Spleen (tissue), 11 donors: ENCODE results near the gene DNAAF1. TPM values are rescaled to one million over a fixed set of nuclear protein-coding genes. Genes with fewer than 3 reads are reported as not detected.
"Not testable (repeated sequence)": the region's sequence is repeated elsewhere in the genome, so short reads cannot be mapped to it uniquely, and the experiment has no call there.

ENCODE experiments used
- DNase-seq: peaks from one replicate; pipeline ENCODE4 v3.0.0-alpha.2; 2020
- H3K27ac ChIP-seq, 8 donors: fragments of 200-600 bp; sonication (generic) in 7 of 8; 1 replicate in 4 of 8; 2 replicates in 4 of 8; pipeline versions ENCODE4 v1.5.0 to v1.8.0; 2016 to 2021; ENCODE audit warnings: inconsistent platforms in 4 of 8, mild to moderate bottlenecking in 4 of 8, moderate library complexity in 1 of 8
- H3K27me3 ChIP-seq, 7 donors: fragments of 200-600 bp; sonication (generic) in 6 of 7; replicated peaks in 1 of 7; 1 replicate in 4 of 7; 2 replicates in 3 of 7; pipeline versions ENCODE4 v1.5.0 to v1.8.0; 2016 to 2021; ENCODE audit warnings: inconsistent platforms in 3 of 7, mild to moderate bottlenecking in 1 of 7
- H3K36me3 ChIP-seq, 6 donors: fragments of 200-600 bp; sonication (generic) in 5 of 6; 1 replicate in 4 of 6; 2 replicates in 2 of 6; pipeline versions ENCODE4 v1.5.0 to v1.8.0; 2016 to 2021; ENCODE audit warnings: inconsistent platforms in 2 of 6
- H3K4me1 ChIP-seq, 6 donors: fragments of 200-600 bp; sonication (generic) in 5 of 6; 1 replicate in 3 of 6; 2 replicates in 3 of 6; pipeline versions ENCODE4 v1.5.0 to v1.8.0; 2016 to 2021; ENCODE audit warnings: inconsistent platforms in 3 of 6
- H3K4me3 ChIP-seq, 8 donors: fragments of 200-600 bp; sonication (generic) in 7 of 8; 1 replicate in 4 of 8; 2 replicates in 4 of 8; pipeline versions ENCODE4 v1.5.0 to v1.8.0; 2016 to 2021; ENCODE audit warnings: inconsistent platforms in 4 of 8, mild to moderate bottlenecking in 4 of 8, moderate library complexity in 2 of 8
- H3K9me3 ChIP-seq, 8 donors: fragments of 200-600 bp; sonication (generic) in 7 of 8; 1 replicate in 4 of 8; 2 replicates in 4 of 8; pipeline versions ENCODE4 v1.5.0 to v1.8.0; 2016 to 2021; ENCODE audit warnings: inconsistent platforms in 4 of 8
- CTCF ChIP-seq, 11 experiments: fragments of 200-600 bp in 7 of 11; fragments of 450-650 bp in 4 of 11; sonication (generic) in 4 of 11; IDR thresholded peaks in 8 of 11; conservative IDR thresholded peaks in 3 of 11; 1 replicate in 7 of 11; 2 replicates in 4 of 11; pipeline versions ENCODE4 v1.4.0 to v1.8.0; 2016 to 2021; ENCODE audit warnings: antibody characterized with exemption in 11 of 11, inconsistent platforms in 4 of 11, mild to moderate bottlenecking in 1 of 11
- POLR2A ChIP-seq, 3 donors: fragments of 450-650 bp; IDR thresholded peaks; one replicate each; pipeline ENCODE4 v1.5.1; 2017; ENCODE audit warnings: antibody characterized with exemption in 3 of 3, mild to moderate bottlenecking in 1 of 3
- POLR2AphosphoS5 ChIP-seq, 3 donors: sonication (generic); formaldehyde crosslinking; IDR thresholded peaks; one replicate each; pipeline ENCODE4 v1.5.1; 2017; ENCODE audit warnings: antibody characterized with exemption in 3 of 3
- WGBS, 5 donors: extraction: QIAGEN DNeasy Blood & Tissue Kit in 3 of 5; methylation state at CpG; one replicate each; pipeline versions ENCODE4 v1.1.5 to v1.1.7; 2013 to 2018; 5-methylcytosine and 5-hydroxymethylcytosine counted together
- intact Hi-C: fragments of 100-400 bp; cut with DNase I; formaldehyde crosslinking; loops from one replicate; pipeline ENCODE4 v1.15.0; 2023; ENCODE audit warnings: low total_unique reads
- polyA plus RNA-seq, 3 donors: library from polyadenylated mRNA; stranded (reverse); fragments of 200-250 nt; gene quantifications; one replicate each; pipeline ENCODE4 v1.2.1, GENCODE V29; 2013
- total RNA-seq, 7 donors: library from RNA; depleted of rRNA in 3 of 7; stranded (reverse); fragments of >200 nt in 3 of 7; fragmentation: NEBNext Ultra II Directional in 4 of 7; extraction: Animal tissue kit (Norgen Biotek cat#: 25700) in 4 of 7; gene quantifications; one replicate each; pipeline versions ENCODE4 v1.1.0 to v1.2.1, GENCODE V29; 2016 to 2021
- donor health status: healthy with polysubstance abuse.
- donor health status: DM: no; HTN: no; CAD: no; lungs with moderate emphysema.
- donor health status: DM: no; HTN: no; CAD: no.
- donor health status: Bipolar disorder and iron deficiency.
- donor health status: healthy.
- donor health status: DM: no; HTN: no; CAD: no.
- donor health status: DM: yes; HTN: yes; CAD: no.

DNAAF1 gene
- total and polyA plus RNA-seq, 10 donors = 0.20 to 4.3 (median 1.3) TPM; not detected in 1

GRCh38 chr16:84111525-84111924, 33.6 kb upstream of the DNAAF1 start:
- Histone ChIP-seq H3K27ac (peak overlapping the region in 1 of 8 donors; percentile 34), H3K9me3 (no peaks in the 10 kb centered on the region), H3K27me3 (no peaks in the 10 kb centered on the region), H3K4me3 (no peak overlapping the region), H3K4me1 (peaks cover 11 to 97% (median 55%) of the 10 kb centered on the region in 6 donors), H3K36me3 (peaks cover 0 to 42% (median 8%) of the 10 kb centered on the region in 6 donors)
- DNase-seq = no peak
- WGBS, 5 donors = 58 to 75% (median 60%) methylated on average over 3 of the region's 3 CpGs
- intact Hi-C loops = no loop called here
- TF ChIP-seq POLR2A (IDR thresholded peaks at IDR 0.05) (no peak), CTCF (IDR thresholded peaks at IDR 0.05 in 8 of 11, conservative IDR thresholded peaks at IDR 0.05 in 3 of 11) (no peak), POLR2AphosphoS5 (IDR thresholded peaks at IDR 0.05) (no peak)

DNA sequence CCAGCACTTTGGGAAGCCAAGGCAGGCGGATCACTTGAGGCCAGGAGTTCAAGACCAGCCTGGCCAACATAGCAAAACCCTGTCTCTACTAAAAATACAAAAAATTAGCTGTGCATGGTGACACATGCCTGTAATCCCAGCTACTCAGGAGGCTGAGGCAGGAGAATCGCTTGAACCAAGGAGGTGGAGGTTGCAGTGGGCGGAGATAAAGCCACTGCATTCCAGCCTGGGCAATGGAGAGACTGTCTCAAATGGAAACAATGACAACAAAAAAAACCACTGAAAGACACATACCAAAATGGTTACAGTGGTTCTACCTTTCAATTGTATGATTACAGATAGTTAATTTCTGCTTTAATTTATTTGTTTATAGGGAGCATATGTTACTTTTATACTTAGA, 33.2 kb upstream of the DNAAF1 start:
- peaks cover 0 to 38% (median 8%) of the 10 kb centered on the region in 6 donors for H3K36me3 ChIP-seq
- H3K9me3 ChIP-seq, H3K4me3 ChIP-seq, intact Hi-C loops, DNase-seq, H3K27me3 ChIP-seq: not testable (repeated sequence)
- H3K4me1 ChIP-seq = peaks cover 11 to 93% (median 55%) of the 10 kb centered on the region in 6 donors
- 83 to 96% (median 95%) methylated on average over 3 of the region's 3 CpGs for WGBS, 5 donors
- H3K27ac ChIP-seq = peak overlapping the region in 1 of 8 donors; percentile 34

GRCh38 chr16:84115919-84116719, 29.0 kb upstream of the DNAAF1 start:
- peak overlapping the region; percentile 88 to 98 (median 94) for H3K27ac ChIP-seq
- no peaks in the 10 kb centered on the region for H3K9me3 ChIP-seq
- DNase-seq = no peak
- peak overlapping the region; percentile 65 to 99 (median 93) for H3K4me3 ChIP-seq
- H3K4me1 ChIP-seq = peaks cover 15 to 64% (median 50%) of the 10 kb centered on the region in 6 donors
- no peaks in the 10 kb centered on the region for H3K27me3 ChIP-seq
- no peak for TF ChIP-seq POLR2AphosphoS5 (IDR thresholded peaks at IDR 0.05)
- TF ChIP-seq CTCF (IDR thresholded peaks at IDR 0.05 in 8 of 11, conservative IDR thresholded peaks at IDR 0.05 in 3 of 11) = peak in 4 of 11 experiments; percentile 22 to 61 (median 57)
- TF ChIP-seq POLR2A (IDR thresholded peaks at IDR 0.05) = no peak
- intact Hi-C loops = no loop called here
- WGBS, 5 donors = 2 to 3% (median 2%) methylated on average over 29 to 57 of the region's 57 CpGs
- peaks cover 0 to 3% (median 0%) of the 10 kb centered on the region in 6 donors for H3K36me3 ChIP-seq

DNA sequence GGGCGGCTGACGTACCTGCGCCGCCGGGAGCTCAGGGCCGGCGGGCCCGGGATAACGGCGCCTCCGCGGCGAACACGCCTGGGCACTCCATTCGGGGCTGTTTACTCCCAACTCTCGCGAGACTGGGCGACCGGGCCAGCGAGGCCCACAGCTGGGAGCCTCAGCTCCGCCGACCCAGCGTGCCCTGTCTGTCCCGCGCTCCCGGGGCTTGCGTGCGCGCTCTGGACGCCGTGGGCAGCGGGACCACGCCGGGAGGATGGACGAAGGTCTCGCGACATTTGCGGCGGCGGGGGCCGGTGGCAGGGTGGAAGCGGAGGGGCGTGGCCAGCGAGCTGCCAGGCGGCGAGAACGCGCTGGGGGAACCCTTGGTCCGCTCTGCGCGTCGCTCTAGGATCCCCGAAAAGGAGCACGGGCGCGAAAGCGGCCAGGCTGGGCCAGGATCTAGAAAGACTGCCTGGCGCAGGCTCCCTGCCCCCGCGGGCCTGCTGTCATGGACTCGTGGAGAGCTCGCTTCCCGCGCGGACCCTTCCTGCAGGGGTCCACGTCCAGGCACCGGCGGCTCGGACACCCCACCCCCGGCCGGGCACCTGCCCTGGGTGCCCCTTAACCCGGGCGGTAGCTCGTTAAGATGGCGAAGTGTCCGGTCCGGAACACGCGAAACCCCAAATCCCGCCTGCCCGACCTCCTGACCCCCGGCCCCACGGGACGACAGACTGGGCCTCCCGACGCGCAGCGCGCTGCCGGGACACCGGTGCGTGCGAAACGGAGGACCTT, 28.2 kb upstream of the DNAAF1 start, which contains the start of gene MBTPS1:
MBTPS1 (minus strand) TSS at position 223 of the 774 bp plus-strand sequence. CDS start 15,159 bp downstream, outside the sequence.
- TF ChIP-seq POLR2A (IDR thresholded peaks at IDR 0.05) = peak in 1 of 3 donors; percentile 64
- TF ChIP-seq CTCF (IDR thresholded peaks at IDR 0.05 in 8 of 11, conservative IDR thresholded peaks at IDR 0.05 in 3 of 11) = peak in 7 of 11 experiments; percentile 5 to 51 (median 43)
- TF ChIP-seq POLR2AphosphoS5 (IDR thresholded peaks at IDR 0.05) = peak; percentile 93 to 96 (median 94)
- intact Hi-C loops = no loop called here
- H3K27ac ChIP-seq = peak within 1 kb of the TSS; percentile 88 to 98 (median 94)
- no peaks in the 10 kb centered on the region for H3K36me3 ChIP-seq
- peaks cover 15 to 56% (median 46%) of the 10 kb centered on the region in 6 donors for H3K4me1 ChIP-seq
- WGBS, 5 donors = 0 to 1% (median 1%) methylated on average over 18 to 94 of the region's 94 CpGs
- no peaks in the 10 kb centered on the region for H3K27me3 ChIP-seq
- H3K4me3 ChIP-seq = peak within 1 kb of the TSS; percentile 65 to 99 (median 93)
- no peaks in the 10 kb centered on the region for H3K9me3 ChIP-seq
- peak; percentile 100 for DNase-seq
